Ovary (tissue), 9 donors: ENCODE data around the gene MYH9. TPM values are rescaled to one million over a fixed set of nuclear protein-coding genes. Genes with fewer than 3 reads are reported as not detected.

ENCODE experiments used
- DNase-seq, 5 donors: peaks; one replicate each; pipeline ENCODE4 v3.0.0-alpha.2; 2019 to 2020
- H3K27ac ChIP-seq, 2 donors: fragments of 200-600 bp; one replicate each; pipeline versions ENCODE4 v1.5.1 to v1.8.0; 2019 to 2022
- H3K27me3 ChIP-seq: fragments of 200-600 bp; one replicate; pipeline ENCODE4 v1.8.0; 2022
- H3K36me3 ChIP-seq: fragments of 200-600 bp; sonication (generic); one replicate; pipeline ENCODE4 v1.5.1; 2019
- H3K4me1 ChIP-seq: one replicate; pipeline ENCODE4 v1.8.1; 2013; ENCODE audit warnings: mild to moderate bottlenecking, moderate library complexity; ENCODE audit not compliant: insufficient read depth
- H3K4me3 ChIP-seq: fragments of 200-600 bp; sonication (generic); one replicate; pipeline ENCODE4 v1.5.1; 2017
- H3K9me3 ChIP-seq, 2 donors: fragments of 200-600 bp in 1 of 2; sonication (generic) in 1 of 2; one replicate each; pipeline versions ENCODE4 v1.5.1 to v1.8.1; 2013 to 2019; ENCODE audit warnings: mild to moderate bottlenecking in 1 of 2, moderate library complexity in 1 of 2
- EP300 ChIP-seq: sonication (generic); formaldehyde crosslinking; IDR thresholded peaks from one replicate; pipeline ENCODE4 v1.6.1; 2017; ENCODE audit warnings: antibody characterized with exemption
- POLR2A ChIP-seq: fragments of 450-650 bp; IDR thresholded peaks from one replicate; pipeline ENCODE4 v1.6.1; 2017; ENCODE audit warnings: antibody characterized with exemption, mild to moderate bottlenecking, moderate library complexity
- WGBS, 3 donors: extraction: QIAGEN DNeasy Blood & Tissue Kit in 1 of 3; methylation state at CpG; one replicate each; pipeline versions ENCODE4 v1.1.5 to v1.1.7; 2013 to 2017; 5-methylcytosine and 5-hydroxymethylcytosine counted together
- intact Hi-C, 4 donors: fragments of 100-400 bp; cut with DNase I; formaldehyde crosslinking; loops; one replicate each; pipeline versions ENCODE4 v1.11.0 to v1.15.1; 2022 to 2023
- polyA plus RNA-seq, 2 donors: library from polyadenylated mRNA; stranded (reverse); fragments of 200-250 nt in 1 of 2; fragments of 350-450 nt in 1 of 2; fragmentation: Illumina TruSeq in 1 of 2; extraction: RNeasy Lipid Tissue Mini Kit (QIAGEN cat#74804) in 1 of 2; gene quantifications; one replicate each; pipeline ENCODE4 v1.2.3, GENCODE V29; 2013 to 2014
- total RNA-seq, 7 donors: library from RNA; depleted of rRNA in 2 of 7; stranded (reverse); fragments of >200 nt in 2 of 7; fragmentation: NEBNext Ultra II Directional in 3 of 7; extraction: Animal tissue kit (Norgen Biotek cat#: 25700) in 3 of 7; gene quantifications; one replicate each; pipeline versions ENCODE4 v1.1.0 to v1.2.4, GENCODE V29; 2016 to 2023
- TF ChIP-seq, protein P1 (sequence below), 3 donors: fragments of 450-650 bp in 2 of 3; fragments of 200-600 bp in 1 of 3; IDR thresholded peaks; one replicate each; pipeline versions ENCODE4 v1.5.1 to v1.8.0; 2016 to 2022; ENCODE audit warnings: antibody characterized with exemption in 3 of 3, mild to moderate bottlenecking in 1 of 3
- donor health status: DM: no; HTN: no; CAD: no; lungs with moderate emphysema.
- donor health status: DM: no; HTN: no; CAD: no.
- donor health status: Bipolar disorder and iron deficiency.
- donor health status: DM: yes; HTN: yes; CAD: no.
- donor health status: DM: no; HTN: no; CAD: no.
- donor health status: DM: yes; HTN: yes; CAD: no.

The MYH9 gene
- total and polyA plus RNA-seq, 9 donors, result 128 to 530 (median 348) TPM

DNA sequence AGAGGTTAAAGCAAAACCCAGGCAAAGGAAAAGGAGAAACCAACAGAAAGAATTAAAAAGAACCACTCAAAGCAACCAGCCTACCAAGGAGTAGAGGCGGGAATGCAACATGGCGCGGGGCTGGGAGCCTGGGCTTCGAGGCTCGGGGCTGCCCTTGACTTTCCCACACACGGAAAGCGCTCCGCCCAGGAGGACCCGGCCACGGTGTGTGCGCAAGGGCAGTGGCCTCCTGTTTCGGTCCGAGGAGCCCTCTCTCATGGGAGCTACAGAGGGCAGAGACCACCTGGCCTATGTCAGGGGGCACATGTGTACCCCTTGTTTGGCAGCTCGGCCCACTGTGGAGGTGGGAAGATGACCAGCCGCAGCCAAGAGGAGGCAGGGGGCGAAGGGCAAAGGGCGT is 78.9 kb downstream of the MYH9 start:
- no peaks in the 10 kb centered on the region for H3K4me1 ChIP-seq
- H3K4me3 ChIP-seq, result no peak overlapping the region
- H3K27ac ChIP-seq, result no peak overlapping the region
- no peaks in the 10 kb centered on the region for H3K36me3 ChIP-seq
- TF ChIP-seq, protein P1, sequence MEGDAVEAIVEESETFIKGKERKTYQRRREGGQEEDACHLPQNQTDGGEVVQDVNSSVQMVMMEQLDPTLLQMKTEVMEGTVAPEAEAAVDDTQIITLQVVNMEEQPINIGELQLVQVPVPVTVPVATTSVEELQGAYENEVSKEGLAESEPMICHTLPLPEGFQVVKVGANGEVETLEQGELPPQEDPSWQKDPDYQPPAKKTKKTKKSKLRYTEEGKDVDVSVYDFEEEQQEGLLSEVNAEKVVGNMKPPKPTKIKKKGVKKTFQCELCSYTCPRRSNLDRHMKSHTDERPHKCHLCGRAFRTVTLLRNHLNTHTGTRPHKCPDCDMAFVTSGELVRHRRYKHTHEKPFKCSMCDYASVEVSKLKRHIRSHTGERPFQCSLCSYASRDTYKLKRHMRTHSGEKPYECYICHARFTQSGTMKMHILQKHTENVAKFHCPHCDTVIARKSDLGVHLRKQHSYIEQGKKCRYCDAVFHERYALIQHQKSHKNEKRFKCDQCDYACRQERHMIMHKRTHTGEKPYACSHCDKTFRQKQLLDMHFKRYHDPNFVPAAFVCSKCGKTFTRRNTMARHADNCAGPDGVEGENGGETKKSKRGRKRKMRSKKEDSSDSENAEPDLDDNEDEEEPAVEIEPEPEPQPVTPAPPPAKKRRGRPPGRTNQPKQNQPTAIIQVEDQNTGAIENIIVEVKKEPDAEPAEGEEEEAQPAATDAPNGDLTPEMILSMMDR (IDR thresholded peaks at IDR 0.05), result no peak
- TF ChIP-seq POLR2A (no peak), EP300 (no peak)
- intact Hi-C loops, result no loop called here
- no peak for DNase-seq
- WGBS, 3 donors, result 73 to 86% (median 81%) methylated on average over 17 of the region's 17 CpGs
- no peaks in the 10 kb centered on the region for H3K27me3 ChIP-seq
- no peaks in the 10 kb centered on the region for H3K9me3 ChIP-seq

DNA sequence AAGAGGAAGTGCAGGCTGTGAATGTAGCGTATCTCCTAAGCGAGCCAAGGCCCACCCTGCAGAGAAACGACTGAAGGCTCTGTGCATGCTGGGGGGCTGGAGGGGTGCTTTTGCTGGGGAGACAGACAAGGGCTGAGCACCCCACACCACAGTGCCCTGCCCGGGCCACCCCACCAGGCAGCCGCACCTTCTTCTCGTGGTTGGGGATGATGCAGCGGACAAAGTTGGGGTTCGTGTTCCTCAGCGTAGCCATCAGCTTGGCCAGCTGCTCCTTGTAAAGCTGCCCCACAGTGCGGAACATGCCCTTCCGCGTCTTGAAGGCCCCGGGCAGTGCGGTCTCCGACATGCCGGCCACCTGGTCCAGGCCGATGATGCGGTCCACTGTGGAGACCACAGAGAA is 81.5 kb downstream of the MYH9 start:
- intact Hi-C loops, result no loop called here
- WGBS, 3 donors, result 84 to 87% (median 84%) methylated on average over 18 of the region's 18 CpGs
- TF ChIP-seq, protein P1 (IDR thresholded peaks at IDR 0.05), result no peak
- TF ChIP-seq POLR2A, result no peak
- Histone ChIP-seq H3K36me3 (no peaks in the 10 kb centered on the region), H3K27ac (no peak overlapping the region), H3K4me3 (no peak overlapping the region), H3K4me1 (no peaks in the 10 kb centered on the region), H3K9me3 (no peaks in the 10 kb centered on the region), H3K27me3 (no peaks in the 10 kb centered on the region)
- DNase-seq, result no peak

GRCh38 chr22:36305813-36306212 is 82.0 kb downstream of the MYH9 start:
- Histone ChIP-seq H3K9me3 (no peaks in the 10 kb centered on the region), H3K4me3 (no peak overlapping the region), H3K27ac (no peak overlapping the region), H3K27me3 (no peaks in the 10 kb centered on the region), H3K36me3 (no peaks in the 10 kb centered on the region), H3K4me1 (no peaks in the 10 kb centered on the region)
- intact Hi-C loops, result no loop called here
- no peak for DNase-seq
- TF ChIP-seq, protein P1 (IDR thresholded peaks at IDR 0.05), result no peak
- no peak for TF ChIP-seq POLR2A
- TF ChIP-seq EP300, result no peak
- 87 to 90% (median 87%) methylated on average over 19 of the region's 19 CpGs for WGBS, 3 donors

GRCh38 chr22:36304429-36304828 is 83.3 kb downstream of the MYH9 start:
- no peaks in the 10 kb centered on the region for H3K9me3 ChIP-seq
- intact Hi-C loops, result loop anchor here in 2 of 4 donors (5.0 kb wide), 1 partner anchor 163 kb away; no protein-coding TSS in a partner anchor
- no peak for DNase-seq
- H3K4me3 ChIP-seq, result no peak overlapping the region
- no peaks in the 10 kb centered on the region for H3K4me1 ChIP-seq
- no peaks in the 10 kb centered on the region for H3K27me3 ChIP-seq
- WGBS, 3 donors, result 60 to 72% (median 67%) methylated on average over 10 of the region's 10 CpGs
- TF ChIP-seq EP300, result no peak
- TF ChIP-seq, protein P1 (IDR thresholded peaks at IDR 0.05), result no peak
- TF ChIP-seq POLR2A, result no peak
- no peaks in the 10 kb centered on the region for H3K36me3 ChIP-seq
- no peak overlapping the region for H3K27ac ChIP-seq
